Measurements from ENCODE around the gene PCNX1. TPM values are rescaled to one million over a fixed set of nuclear protein-coding genes. Genes with fewer than 3 reads are reported as not detected.
A peak's percentile ranks its signal among the peaks of the same experiment; 100 is the strongest.

The PCNX1 gene
- total RNA-seq (2011; cell fraction: chromatin; rRNA removed; ENCODE audit: low replicate concordance) = 16.2 and 32.4 TPM in 2 replicates
- total RNA-seq (2011; cell fraction: nucleolus; rRNA removed) = 4.3 and 6.3 TPM in 2 replicates
- 8.9 and 9.5 TPM in 2 replicates for total RNA-seq (2011; cell fraction: nucleoplasm; rRNA removed)
- total RNA-seq (2014; rRNA removed) (1.5 and 2.6 TPM in 2 replicates), total RNA-seq (2014; rRNA removed; fragmentation: Illumina TruSeq; extraction: Trizol) (2.6 and 5.2 TPM in 2 replicates), total RNA-seq (2015; rRNA removed; fragmentation: Illumina TruSeq; extraction: Trizol) (3.6 and 4.5 TPM in 2 replicates), total RNA-seq (2021) (2.8 and 3.1 TPM in 2 replicates), polyA plus RNA-seq (2011; rRNA removed) (2.3 and 2.8 TPM in 2 replicates), polyA plus RNA-seq (2014; fragmentation: Illumina TruSeq; extraction: Trizol) (1.3 and 2.1 TPM in 2 replicates), polyA plus RNA-seq (2014; fragmentation: Nextera tagmentation; extraction: Ambion mirVana) (under 1 TPM; 0.30 to 0.39 TPM), polyA plus RNA-seq (2014; rRNA removed) (1.2 and 1.8 TPM in 2 replicates), polyA minus RNA-seq (2011; rRNA and poly(A)+ RNA removed) (8.8 and 10.6 TPM in 2 replicates), Bru-seq, nascent RNA (percentile 48 among the genes with signal in this experiment), BruChase-seq, experiment 1, labeled RNA remaining after a 2-hour chase (percentile 57 among the genes with signal in this experiment), BruChase-seq, experiment 2, labeled RNA remaining after a 6-hour chase (percentile 57 among the genes with signal in this experiment)
- 1.6 and 3.7 TPM in 2 replicates for polyA plus RNA-seq (2011; cell fraction: cytosol; rRNA removed)
- polyA plus RNA-seq (2011; cell fraction: nucleus; rRNA removed) = 3.9 and 5.8 TPM in 2 replicates
- 0.85 and 3.1 TPM in 2 replicates for polyA plus RNA-seq (2012)
- polyA minus RNA-seq (2011; cell fraction: cytosol; rRNA and poly(A)+ RNA removed) = 4.1 and 7.1 TPM in 2 replicates
- 5.1 and 8.6 TPM in 2 replicates for polyA minus RNA-seq (2011; cell fraction: nucleus; rRNA and poly(A)+ RNA removed)
- long read RNA-seq, experiment 1, partial matches to known transcripts = 1 of 2 reads
- long read RNA-seq, experiment 1, other reads (novel, unspliced or antisense) = 1 of 2 reads
- long read RNA-seq, experiment 2 = 0 reads
- long read RNA-seq, experiment 3 = 0 reads

GRCh38 chr14:70907176-70907995 lies at the start of gene PCNX1:
TSS of gene PCNX1 (plus strand) at chr14:70907459. CDS start at chr14:70907851, 392 bp downstream.
- ChIA-PET POLR2A (interaction anchor here (0.5 to 0.6 kb wide), 2 partner anchors 27 to 454 kb away, joined by 3 to 4 read pairs; no protein-coding TSS in a partner anchor), CTCF (ENCODE audit: low intra/inter-chr PET ratio) (interaction anchor here (0.6 kb wide), 1 partner anchor 1156 kb away, joined by 3 read pairs; no protein-coding TSS in a partner anchor)
- peak; percentile 96 for ATAC-seq
- no peak for FAIRE-seq
- peaks cover 2 to 14% of the 10 kb centered on the region in 2 experiments; a peak in 3 of 5 replicates for H3K4me1 ChIP-seq (replicated peaks in 1 of 2; ENCODE audit: control insufficient read depth in 2 of 2, insufficient read depth in 2 of 2, low read length in 2 of 2)
- H2AFZ ChIP-seq (ENCODE audit: low read depth, low read length) = peak within 1 kb of the TSS; percentile 86
- H3K9me1 ChIP-seq (ENCODE audit: control insufficient read depth, insufficient read depth, low read length) = no peaks in the 10 kb centered on the region
- H3K4me3 ChIP-seq = peak within 1 kb of the TSS; percentile 55
- no peaks in the 10 kb centered on the region for H3K79me2 ChIP-seq (ENCODE audit: control insufficient read depth, insufficient read depth, low read length)
- no peaks in the 10 kb centered on the region for H3K27me3 ChIP-seq (ENCODE audit: control insufficient read depth in 2 of 2, insufficient read depth in 2 of 2, low read length in 2 of 2)
- H3K9me3 ChIP-seq (replicated peaks; ENCODE audit: control insufficient read depth, insufficient read depth, low read depth, low read length) = no peaks in the 10 kb centered on the region
- H3K27ac ChIP-seq (ENCODE audit: extremely low read depth, low read depth, low read length) = no peak within 1 kb of the TSS
- H3K36me3 ChIP-seq (ENCODE audit: control insufficient read depth, insufficient read depth, low read length) = no peaks in the 10 kb centered on the region
- BruUV-seq (replicated peaks) = no TSS peak
- WGBS (ENCODE audit: insufficient coverage, low coverage, missing lambda C conversion rate) = 1% methylated on average over 15 of the region's 101 CpGs
- in situ Hi-C loops (cut with MboI) (no loop called here), intact Hi-C loops (cut with micrococcal nuclease) (loop anchor here (5.0 kb wide), 1 partner anchor 50 kb away; no protein-coding TSS in a partner anchor)
- H4K20me1 ChIP-seq (replicated peaks; ENCODE audit: control insufficient read depth, insufficient read depth, low read length) = no peaks in the 10 kb centered on the region
- DNase-seq (ENCODE audit: extremely low read depth in 1 of 4, low spot score in 3 of 4) = peak; percentile 79 to 89 (median 87)
- peak within 1 kb of the TSS; percentile 71 for H3K4me2 ChIP-seq (ENCODE audit: insufficient read depth, low read length)
- peak within 1 kb of the TSS; percentile 64 to 77 for H3K9ac ChIP-seq (ENCODE audit: insufficient read depth in 1 of 2, low read depth in 2 of 2, low read length in 2 of 2)
- no peak for TF ChIP-seq ZNF184 (CRISPR knock-in tag; IDR thresholded peaks at IDR 0.05)
- TF ChIP-seq RAD21 (CRISPR knock-in tag; conservative IDR thresholded peaks at IDR 0.05 in 1 of 2, IDR thresholded peaks at IDR 0.05 in 1 of 2) = peak; percentile 39 to 44
- no peak for TF ChIP-seq TAF15 (IDR thresholded peaks at IDR 0.05; ENCODE audit: low read depth, low read length)
- TF ChIP-seq, protein P1, sequence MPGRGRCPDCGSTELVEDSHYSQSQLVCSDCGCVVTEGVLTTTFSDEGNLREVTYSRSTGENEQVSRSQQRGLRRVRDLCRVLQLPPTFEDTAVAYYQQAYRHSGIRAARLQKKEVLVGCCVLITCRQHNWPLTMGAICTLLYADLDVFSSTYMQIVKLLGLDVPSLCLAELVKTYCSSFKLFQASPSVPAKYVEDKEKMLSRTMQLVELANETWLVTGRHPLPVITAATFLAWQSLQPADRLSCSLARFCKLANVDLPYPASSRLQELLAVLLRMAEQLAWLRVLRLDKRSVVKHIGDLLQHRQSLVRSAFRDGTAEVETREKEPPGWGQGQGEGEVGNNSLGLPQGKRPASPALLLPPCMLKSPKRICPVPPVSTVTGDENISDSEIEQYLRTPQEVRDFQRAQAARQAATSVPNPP (IDR thresholded peaks at IDR 0.05; ENCODE audit: borderline replicate concordance, insufficient read depth, insufficient read length) = no peak
- no peak for TF ChIP-seq ZZZ3 (IDR thresholded peaks at IDR 0.05)
- TF ChIP-seq ESRRA (IDR thresholded peaks at IDR 0.05; ENCODE audit: borderline replicate concordance, low read depth) = no peak
- no peak for TF ChIP-seq TSHZ1 (CRISPR knock-in tag; IDR thresholded peaks at IDR 0.05)
- no peak for TF ChIP-seq ZNF668 (CRISPR knock-in tag; IDR thresholded peaks at IDR 0.05)
- TF ChIP-seq ATF3 (IDR thresholded peaks at IDR 0.05) = no peak
- no peak for TF ChIP-seq ATF3 (CRISPR knock-in tag; conservative IDR thresholded peaks at IDR 0.05)
